Stimulated activated CD4-positive, alpha-beta T cell treated with anti-CD3 and anti-CD28 coated beads, Interleukin-2, amount 100 ng/mL, for 48 hours (primary cell): ENCODE data around the gene CRKL.
"Not testable (repeated sequence)": the region's sequence is repeated elsewhere in the genome, so short reads cannot be mapped to it uniquely, and the experiment has no call there.

Source experiments
- DNase-seq, 2 donors: peaks; one replicate each; pipeline ENCODE4 v3.0.0-alpha.2; 2020

Gene CRKL

GRCh38 chr22:20901093-20902033 is 15.8 kb upstream of the CRKL start:
- DNase-seq = not testable (repeated sequence)

- DNase-seq = no peak
Measured at GRCh38 chr22:20903093-20903492, 14.1 kb upstream of the CRKL start.

- DNase-seq = no peak
Measured at GRCh38 chr22:20904008-20904979, 12.9 kb upstream of the CRKL start.

GRCh38 chr22:20904980-20905355 is 12.2 kb upstream of the CRKL start:
- no peak for DNase-seq

GRCh38 chr22:20905415-20906386 is 11.5 kb upstream of the CRKL start:
- no peak for DNase-seq

- no peak for DNase-seq
Measured at GRCh38 chr22:20906387-20906767, 10.8 kb upstream of the CRKL start.

- not testable (repeated sequence) for DNase-seq
Measured at GRCh38 chr22:20908717-20909116, 8.5 kb upstream of the CRKL start.

- DNase-seq = no peak
Measured at GRCh38 chr22:20909543-20910303, 7.5 kb upstream of the CRKL start.

GRCh38 chr22:20912494-20912893 is 4.7 kb upstream of the CRKL start:
- no peak for DNase-seq

GRCh38 chr22:20918663-20919218 is 1.5 kb downstream of the CRKL start:
- no peak for DNase-seq

GRCh38 chr22:20919718-20920117 is 2.5 kb downstream of the CRKL start:
- DNase-seq = no peak

- DNase-seq = no peak
Measured at GRCh38 chr22:20920881-20921203, 3.6 kb downstream of the CRKL start.

GRCh38 chr22:20922141-20922751 is 5.0 kb downstream of the CRKL start:
- no peak for DNase-seq

GRCh38 chr22:20926243-20926642 is 9.0 kb downstream of the CRKL start:
- no peak for DNase-seq

GRCh38 chr22:20927940-20928572 is 10.8 kb downstream of the CRKL start:
- DNase-seq = no peak

- no peak for DNase-seq
Measured at GRCh38 chr22:20928573-20928967, 11.4 kb downstream of the CRKL start.

- no peak for DNase-seq
Measured at GRCh38 chr22:20930004-20930403, 12.8 kb downstream of the CRKL start.

- DNase-seq = not testable (repeated sequence)
Measured at GRCh38 chr22:20930435-20930834, 13.2 kb downstream of the CRKL start.

GRCh38 chr22:20931126-20931654 is 14.0 kb downstream of the CRKL start:
- DNase-seq = no peak

GRCh38 chr22:20933910-20934309 is 16.7 kb downstream of the CRKL start:
- DNase-seq = no peak
